ENCODE results near the gene HYPK.
A peak's percentile ranks its signal among the peaks of the same experiment; 100 is the strongest.

HYPK gene

GRCh38 chr15:43792761-43793476 is 7.5 kb upstream of the HYPK start:
- Histone ChIP-seq H3K23ac (ENCODE audit: low read depth, low read length, poor library complexity) (peak overlapping the region; percentile 1), H3K4me2 (ENCODE audit: insufficient read depth, low read length, poor library complexity, severe bottlenecking) (peak overlapping the region; percentile 72), H3K9me3 (replicated peaks in 1 of 2; ENCODE audit: control insufficient read depth in 2 of 2, insufficient read depth in 1 of 2, low read depth in 1 of 2, low read length in 2 of 2) (no peaks in the 10 kb centered on the region), H4K91ac (ENCODE audit: low read depth, low read length, poor library complexity) (no peak overlapping the region), H3K18ac (ENCODE audit: low read length) (peak overlapping the region; percentile 92), H2AK5ac (ENCODE audit: low read depth, low read length) (peak overlapping the region; percentile 81), H3K27me3 (ENCODE audit: control insufficient read depth in 3 of 3, insufficient read depth in 3 of 3, low read depth in 1 of 3, low read length in 3 of 3) (no peaks in the 10 kb centered on the region), H3K79me1 (ENCODE audit: low read depth, low read length) (peaks cover 3% of the 10 kb centered on the region), H2BK15ac (ENCODE audit: low read length) (no peak overlapping the region), H4K8ac (ENCODE audit: low read depth, low read length) (no peak overlapping the region), H3K14ac (ENCODE audit: low read length) (peak overlapping the region; percentile 97), H3K4me3 (ENCODE audit: low read length in 2 of 2) (peak overlapping the region; percentile 94 to 95), H3K36me3 (replicated peaks in 1 of 2; ENCODE audit: control insufficient read depth in 2 of 2, insufficient read depth in 2 of 2, low read length in 2 of 2) (peaks cover 30 to 47% of the 10 kb centered on the region in 2 donors), H3K9ac (ENCODE audit: low read depth, low read length, poor library complexity) (peak overlapping the region; percentile 97), H3K4me1 (ENCODE audit: control insufficient read depth in 2 of 2, insufficient read depth in 1 of 2, low read depth in 1 of 2, low read length in 2 of 2) (peaks cover 9 to 10% of the 10 kb centered on the region in 2 donors), H3K4ac (ENCODE audit: low read length) (peak overlapping the region; percentile 13), H2BK12ac (ENCODE audit: low read length) (no peak overlapping the region), H2BK120ac (ENCODE audit: low read depth, low read length) (no peak overlapping the region), H3K27ac (replicated peaks; ENCODE audit: low read length) (peak overlapping the region; percentile 55), H2BK5ac (ENCODE audit: low read length) (peak overlapping the region; percentile 95), H2AFZ (ENCODE audit: low read length) (peak overlapping the region; percentile 89)
- peak; percentile 12 for DNase-seq (ENCODE audit: low spot score)
- no CpG with 5 or more reads among the region's 33 CpGs for WGBS, 2 donors (ENCODE audit: extremely low coverage in 2 of 2, insufficient read length in 2 of 2, insufficient replicate concordance in 1 of 2)

DNA sequence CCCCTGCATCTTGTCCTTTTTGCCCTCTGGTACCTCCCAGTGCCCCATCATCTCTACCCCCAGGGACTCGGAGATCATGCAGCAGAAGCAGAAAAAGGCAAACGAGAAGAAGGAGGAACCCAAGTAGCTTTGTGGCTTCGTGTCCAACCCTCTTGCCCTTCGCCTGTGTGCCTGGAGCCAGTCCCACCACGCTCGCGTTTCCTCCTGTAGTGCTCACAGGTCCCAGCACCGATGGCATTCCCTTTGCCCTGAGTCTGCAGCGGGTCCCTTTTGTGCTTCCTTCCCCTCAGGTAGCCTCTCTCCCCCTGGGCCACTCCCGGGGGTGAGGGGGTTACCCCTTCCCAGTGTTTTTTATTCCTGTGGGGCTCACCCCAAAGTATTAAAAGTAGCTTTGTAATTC is 6.8 kb upstream of the HYPK start:
- Histone ChIP-seq H3K14ac (ENCODE audit: low read length) (no peak overlapping the region), H3K23ac (ENCODE audit: low read depth, low read length, poor library complexity) (no peak overlapping the region), H2BK15ac (ENCODE audit: low read length) (no peak overlapping the region), H3K18ac (ENCODE audit: low read length) (no peak overlapping the region), H3K9ac (ENCODE audit: low read depth, low read length, poor library complexity) (peak overlapping the region; percentile 14), H4K8ac (ENCODE audit: low read depth, low read length) (no peak overlapping the region), H3K4ac (ENCODE audit: low read length) (no peak overlapping the region), H4K91ac (ENCODE audit: low read depth, low read length, poor library complexity) (no peak overlapping the region), H2AK5ac (ENCODE audit: low read depth, low read length) (no peak overlapping the region), H2BK120ac (ENCODE audit: low read depth, low read length) (no peak overlapping the region), H3K4me3 (ENCODE audit: low read length in 2 of 2) (peak overlapping the region; percentile 94 to 95), H3K4me2 (ENCODE audit: insufficient read depth, low read length, poor library complexity, severe bottlenecking) (no peak overlapping the region), H2BK12ac (ENCODE audit: low read length) (no peak overlapping the region), H3K27me3 (ENCODE audit: control insufficient read depth in 3 of 3, insufficient read depth in 3 of 3, low read depth in 1 of 3, low read length in 3 of 3) (no peaks in the 10 kb centered on the region), H3K4me1 (ENCODE audit: control insufficient read depth in 2 of 2, insufficient read depth in 1 of 2, low read depth in 1 of 2, low read length in 2 of 2) (peaks cover 9 to 10% of the 10 kb centered on the region in 2 donors), H3K79me1 (ENCODE audit: low read depth, low read length) (peaks cover 3% of the 10 kb centered on the region), H3K27ac (replicated peaks; ENCODE audit: low read length) (no peak overlapping the region), H2BK5ac (ENCODE audit: low read length) (no peak overlapping the region), H3K36me3 (replicated peaks in 1 of 2; ENCODE audit: control insufficient read depth in 2 of 2, insufficient read depth in 2 of 2, low read length in 2 of 2) (peaks cover 30 to 52% of the 10 kb centered on the region in 2 donors), H3K9me3 (replicated peaks in 1 of 2; ENCODE audit: control insufficient read depth in 2 of 2, insufficient read depth in 1 of 2, low read depth in 1 of 2, low read length in 2 of 2) (no peaks in the 10 kb centered on the region), H2AFZ (ENCODE audit: low read length) (no peak overlapping the region)
- no peak for DNase-seq (ENCODE audit: low spot score)
- no CpG with 5 or more reads among the region's 10 CpGs for WGBS, 2 donors (ENCODE audit: extremely low coverage in 2 of 2, insufficient read length in 2 of 2, insufficient replicate concordance in 1 of 2)

DNA sequence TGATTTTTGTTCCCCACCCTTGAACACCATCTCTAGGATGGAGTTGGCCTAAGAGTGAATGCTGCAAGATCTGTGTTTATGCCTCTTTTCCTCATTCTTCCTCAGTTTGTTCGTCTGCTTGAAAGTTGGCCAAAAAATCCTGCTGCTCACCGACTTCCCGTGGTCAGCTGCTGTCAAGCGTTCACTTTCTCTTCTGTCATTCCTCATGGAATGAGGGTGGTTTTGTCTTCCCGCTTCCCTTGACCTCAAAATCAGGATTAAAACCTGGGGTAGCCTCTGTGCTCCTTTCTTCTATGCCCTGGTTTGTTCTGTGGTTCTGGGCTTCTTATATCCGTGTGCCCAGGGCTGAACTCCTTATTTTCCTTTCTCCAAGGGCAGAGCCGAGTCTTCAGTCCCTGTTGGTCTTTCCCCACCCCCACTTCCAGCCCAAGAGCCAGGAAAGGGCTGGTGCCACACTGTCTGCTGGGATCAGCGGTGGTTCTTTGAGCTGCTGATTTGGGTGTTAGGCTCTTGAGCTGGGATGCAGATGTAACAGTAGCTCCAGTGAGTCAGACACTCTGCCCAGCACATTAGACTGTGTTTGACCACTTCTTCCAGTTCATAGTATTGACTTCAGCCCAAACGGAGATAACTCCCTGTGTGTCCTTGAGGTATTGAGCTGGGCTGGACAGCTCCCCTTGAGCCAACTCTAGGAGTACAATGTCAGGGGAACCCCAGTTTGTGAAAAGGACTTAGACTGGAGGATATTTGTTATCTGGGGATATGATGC is 5.9 kb upstream of the HYPK start:
- Histone ChIP-seq H3K4ac (ENCODE audit: low read length) (no peak overlapping the region), H2BK12ac (ENCODE audit: low read length) (no peak overlapping the region), H4K91ac (ENCODE audit: low read depth, low read length, poor library complexity) (no peak overlapping the region), H2BK5ac (ENCODE audit: low read length) (no peak overlapping the region), H3K36me3 (replicated peaks in 1 of 2; ENCODE audit: control insufficient read depth in 2 of 2, insufficient read depth in 2 of 2, low read length in 2 of 2) (peaks cover 33 to 60% of the 10 kb centered on the region in 2 donors), H2BK15ac (ENCODE audit: low read length) (no peak overlapping the region), H3K9me3 (replicated peaks in 1 of 2; ENCODE audit: control insufficient read depth in 2 of 2, insufficient read depth in 1 of 2, low read depth in 1 of 2, low read length in 2 of 2) (no peaks in the 10 kb centered on the region), H3K27ac (replicated peaks; ENCODE audit: low read length) (no peak overlapping the region), H3K27me3 (ENCODE audit: control insufficient read depth in 3 of 3, insufficient read depth in 3 of 3, low read depth in 1 of 3, low read length in 3 of 3) (no peaks in the 10 kb centered on the region), H3K9ac (ENCODE audit: low read depth, low read length, poor library complexity) (no peak overlapping the region), H3K4me1 (ENCODE audit: control insufficient read depth in 2 of 2, insufficient read depth in 1 of 2, low read depth in 1 of 2, low read length in 2 of 2) (peaks cover 9 to 10% of the 10 kb centered on the region in 2 donors), H2AFZ (ENCODE audit: low read length) (no peak overlapping the region), H3K4me3 (ENCODE audit: low read length in 2 of 2) (peak overlapping the region in 1 of 2 donors; percentile 5), H3K79me1 (ENCODE audit: low read depth, low read length) (peaks cover 3% of the 10 kb centered on the region), H3K4me2 (ENCODE audit: insufficient read depth, low read length, poor library complexity, severe bottlenecking) (no peak overlapping the region), H3K18ac (ENCODE audit: low read length) (no peak overlapping the region), H4K8ac (ENCODE audit: low read depth, low read length) (no peak overlapping the region), H2BK120ac (ENCODE audit: low read depth, low read length) (no peak overlapping the region), H3K14ac (ENCODE audit: low read length) (no peak overlapping the region), H3K23ac (ENCODE audit: low read depth, low read length, poor library complexity) (no peak overlapping the region), H2AK5ac (ENCODE audit: low read depth, low read length) (no peak overlapping the region)
- no peak for DNase-seq (ENCODE audit: low spot score)
- no CpG with 5 or more reads among the region's 9 CpGs for WGBS, 2 donors (ENCODE audit: extremely low coverage in 2 of 2, insufficient read length in 2 of 2, insufficient replicate concordance in 1 of 2)

DNA sequence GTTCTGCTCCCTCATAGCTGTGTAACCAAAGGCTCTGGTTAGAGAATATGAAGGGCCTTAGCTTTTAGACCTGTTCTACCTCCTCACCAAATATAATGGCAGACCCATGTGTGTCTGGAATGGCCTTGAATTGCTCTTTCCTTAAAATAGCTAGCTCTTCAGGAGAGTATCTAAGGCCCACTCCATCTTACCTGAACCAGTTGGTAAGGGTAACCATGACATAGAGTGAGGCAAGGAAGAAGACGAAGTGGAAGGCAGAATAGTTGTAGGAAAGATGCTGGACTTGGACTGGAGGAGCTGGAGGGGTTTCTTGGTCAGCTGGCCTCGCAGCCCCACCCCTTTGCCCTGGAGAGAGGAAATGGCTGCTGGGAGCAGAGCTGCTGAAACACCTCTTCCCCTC is 5.2 kb upstream of the HYPK start:
- H3K4me1 ChIP-seq (ENCODE audit: control insufficient read depth in 2 of 2, insufficient read depth in 1 of 2, low read depth in 1 of 2, low read length in 2 of 2) = peaks cover 14 to 15% of the 10 kb centered on the region in 2 donors
- no peak overlapping the region for H2AK5ac ChIP-seq (ENCODE audit: low read depth, low read length)
- H3K36me3 ChIP-seq (replicated peaks in 1 of 2; ENCODE audit: control insufficient read depth in 2 of 2, insufficient read depth in 2 of 2, low read length in 2 of 2) = peaks cover 38 to 68% of the 10 kb centered on the region in 2 donors
- no peak for DNase-seq (ENCODE audit: low spot score)
- no peak overlapping the region for H3K14ac ChIP-seq (ENCODE audit: low read length)
- no CpG with 5 or more reads among the region's 2 CpGs for WGBS, 2 donors (ENCODE audit: extremely low coverage in 2 of 2, insufficient read length in 2 of 2, insufficient replicate concordance in 1 of 2)
- H3K79me1 ChIP-seq (ENCODE audit: low read depth, low read length) = peaks cover 3% of the 10 kb centered on the region
- no peaks in the 10 kb centered on the region for H3K27me3 ChIP-seq (ENCODE audit: control insufficient read depth in 3 of 3, insufficient read depth in 3 of 3, low read depth in 1 of 3, low read length in 3 of 3)
- no peak overlapping the region for H3K4me3 ChIP-seq (ENCODE audit: low read length in 2 of 2)
- no peak overlapping the region for H2BK15ac ChIP-seq (ENCODE audit: low read length)
- no peak overlapping the region for H3K18ac ChIP-seq (ENCODE audit: low read length)
- H3K4ac ChIP-seq (ENCODE audit: low read length) = no peak overlapping the region
- H2AFZ ChIP-seq (ENCODE audit: low read length) = no peak overlapping the region
- H3K9ac ChIP-seq (ENCODE audit: low read depth, low read length, poor library complexity) = no peak overlapping the region
- no peak overlapping the region for H3K4me2 ChIP-seq (ENCODE audit: insufficient read depth, low read length, poor library complexity, severe bottlenecking)
- H2BK120ac ChIP-seq (ENCODE audit: low read depth, low read length) = no peak overlapping the region
- H3K27ac ChIP-seq (replicated peaks; ENCODE audit: low read length) = no peak overlapping the region
- H4K8ac ChIP-seq (ENCODE audit: low read depth, low read length) = no peak overlapping the region
- no peaks in the 10 kb centered on the region for H3K9me3 ChIP-seq (replicated peaks in 1 of 2; ENCODE audit: control insufficient read depth in 2 of 2, insufficient read depth in 1 of 2, low read depth in 1 of 2, low read length in 2 of 2)
- no peak overlapping the region for H2BK12ac ChIP-seq (ENCODE audit: low read length)
- no peak overlapping the region for H2BK5ac ChIP-seq (ENCODE audit: low read length)
- H3K23ac ChIP-seq (ENCODE audit: low read depth, low read length, poor library complexity) = no peak overlapping the region
- no peak overlapping the region for H4K91ac ChIP-seq (ENCODE audit: low read depth, low read length, poor library complexity)

All from neuronal stem cell (in vitro differentiated cells).